HTR-8/SVneo (cell line): ENCODE data around the gene RAPGEF6.
A peak's percentile ranks its signal among the peaks of the same experiment; 100 is the strongest.
"Not testable (repeated sequence)": the region's sequence is repeated elsewhere in the genome, so short reads cannot be mapped to it uniquely, and the experiment has no call there.

ENCODE experiments used
- DNase-seq: peaks from one replicate; pipeline ENCODE4 v3.0.0; 2011; ENCODE audit warnings: low spot score, mixed read lengths; ENCODE audit not compliant: insufficient read length
- FAIRE-seq: peaks from 2 replicates; lab custom pipeline; 2011; peaks lifted over from hg19 to GRCh38; lab: Jason Lieb, UNC

Gene RAPGEF6

DNA sequence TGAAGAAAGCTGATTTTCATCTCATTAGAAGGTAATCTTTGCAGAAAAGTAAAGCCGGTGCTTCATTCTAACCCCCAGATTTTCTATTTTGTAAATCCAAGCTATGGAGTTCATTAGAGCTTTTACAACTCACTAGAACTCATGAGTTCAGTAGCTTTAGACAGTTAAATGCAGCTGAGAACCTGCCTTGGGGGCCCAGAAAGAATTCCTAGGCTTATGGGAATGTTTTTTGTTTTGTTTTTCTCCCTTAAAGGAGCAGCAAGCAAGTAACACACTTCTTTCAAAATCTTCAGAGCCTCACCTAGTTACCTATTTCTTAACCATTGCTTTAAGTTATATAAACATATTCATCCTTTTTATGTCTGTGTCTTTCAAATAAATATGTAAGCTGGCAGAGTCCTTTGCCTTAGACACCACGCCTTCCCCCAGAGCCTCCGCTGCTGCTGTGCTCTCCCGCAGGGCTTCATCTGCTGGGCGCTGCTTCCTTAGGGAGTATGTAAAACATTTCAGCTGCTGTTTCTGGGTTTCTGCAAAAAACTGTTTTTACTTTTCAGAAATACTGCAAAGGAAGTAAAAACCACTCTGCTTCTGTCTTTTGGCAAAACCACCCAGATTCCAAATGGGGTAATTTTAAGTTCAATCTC is 238.3 kb downstream of the RAPGEF6 start:
- no peak for FAIRE-seq
- DNase-seq = no peak

DNA sequence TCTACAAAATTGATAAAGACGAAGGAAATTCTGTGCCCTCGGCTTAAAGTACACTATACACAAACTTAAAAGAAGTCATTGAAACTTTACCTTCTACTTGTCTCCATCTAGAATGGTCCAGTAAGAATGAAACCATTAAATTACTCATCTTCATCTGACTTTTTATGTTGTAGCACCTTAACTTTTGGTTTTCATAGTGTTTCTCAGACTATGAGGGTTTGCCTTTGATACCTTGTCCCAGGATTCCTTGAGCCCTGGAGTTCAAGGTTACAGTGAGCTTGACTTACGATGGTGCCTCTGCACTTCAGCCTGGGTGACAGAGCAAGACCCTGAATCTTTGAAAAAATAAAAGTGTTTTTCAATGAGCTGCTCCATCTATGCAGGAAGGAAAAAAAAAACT is 239.0 kb downstream of the RAPGEF6 start:
- no peak for DNase-seq

DNA sequence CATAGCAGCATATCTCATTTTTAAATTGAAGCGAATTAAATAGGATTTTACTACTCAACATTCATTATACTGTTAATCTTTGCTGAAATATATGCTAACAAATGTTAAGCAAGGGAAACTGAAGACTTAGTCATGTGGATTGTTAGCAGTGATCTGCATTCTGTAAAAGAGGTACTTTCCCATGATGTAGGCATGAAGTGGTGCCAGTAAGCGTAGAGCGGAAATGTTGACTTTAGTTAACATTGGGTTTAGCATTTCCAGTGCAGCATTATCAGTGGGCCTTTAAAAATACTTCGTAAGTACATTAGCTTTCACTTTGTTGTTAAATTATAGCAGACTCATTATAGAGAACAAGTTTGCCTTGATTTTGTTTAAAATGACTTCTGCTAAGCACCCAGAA is 240.9 kb downstream of the RAPGEF6 start:
- FAIRE-seq = no peak

More for the DNA sequence above, 239.0 kb downstream of the RAPGEF6 start:
- FAIRE-seq = no peak

DNA sequence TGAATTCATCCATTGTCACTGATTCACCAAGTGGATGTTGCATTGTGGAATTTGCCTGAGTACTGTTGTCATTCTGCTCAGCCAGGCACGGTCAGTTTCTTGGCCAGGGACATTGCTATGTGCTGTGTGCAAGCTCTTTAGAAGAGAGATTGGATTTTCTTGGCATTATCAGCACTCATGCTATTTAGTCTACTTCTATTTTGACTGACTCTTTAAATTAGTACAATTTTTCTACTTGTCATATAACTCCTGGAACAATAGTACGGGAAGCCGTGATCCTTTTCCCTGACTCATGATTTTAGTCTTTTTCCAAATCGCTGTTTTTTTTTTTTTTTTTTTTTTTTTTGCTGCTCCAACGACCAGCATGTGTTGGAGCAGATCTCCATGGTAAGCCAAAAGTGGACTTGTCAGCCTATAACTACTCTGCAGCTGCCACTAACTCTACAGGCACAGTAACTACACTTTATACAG is 241.5 kb downstream of the RAPGEF6 start:
- no peak for FAIRE-seq
- DNase-seq = no peak

More for the DNA sequence above, 240.9 kb downstream of the RAPGEF6 start:
- no peak for DNase-seq

DNA sequence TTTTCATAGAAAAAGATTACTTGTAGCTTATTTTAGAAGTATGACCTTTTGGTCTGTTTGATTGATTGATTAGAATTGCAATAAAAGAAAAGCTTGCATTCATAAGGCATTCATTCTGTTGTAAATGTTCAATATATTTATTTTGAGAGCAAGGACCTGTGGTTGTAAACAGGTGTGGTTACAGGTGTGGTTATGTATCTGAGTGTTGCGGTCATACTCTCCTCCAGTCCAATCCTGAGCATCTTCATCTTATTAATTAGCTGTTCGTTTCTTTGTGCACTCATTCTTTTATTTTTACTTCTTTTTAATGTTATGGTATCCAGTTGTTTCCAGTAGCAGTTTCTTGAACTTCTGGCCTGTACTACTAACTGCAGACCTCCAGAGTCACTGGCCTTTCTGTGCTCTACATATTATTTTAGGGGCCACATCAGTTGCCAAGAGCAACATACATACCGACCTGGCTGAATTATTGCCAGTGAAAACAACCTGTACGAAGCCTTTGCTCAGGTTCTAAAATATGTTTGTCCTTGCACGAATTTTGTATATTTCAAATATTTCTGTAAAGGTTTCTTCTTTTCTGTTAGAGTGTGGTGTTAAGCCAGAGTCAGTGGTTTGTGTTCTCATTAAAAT is 242.4 kb downstream of the RAPGEF6 start:
- no peak for FAIRE-seq
- no peak for DNase-seq

DNA sequence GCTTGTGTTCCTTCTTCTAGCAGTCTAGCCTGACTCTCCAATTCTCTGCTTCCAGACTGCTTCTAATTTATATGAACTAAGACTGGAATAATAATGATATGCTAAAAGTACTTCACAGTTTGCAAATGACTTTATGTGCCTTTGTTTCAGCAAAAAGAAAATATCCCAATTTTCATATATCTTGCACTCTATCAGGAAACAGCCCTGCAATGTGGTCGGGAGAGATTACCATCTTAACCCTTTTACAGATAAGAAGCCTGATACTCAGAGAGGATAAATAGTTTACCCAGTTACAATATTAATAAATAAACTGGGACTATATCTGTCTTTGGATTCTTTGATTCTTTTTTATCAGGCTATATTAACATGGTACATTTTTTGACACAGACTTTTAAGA is 245.2 kb downstream of the RAPGEF6 start:
- FAIRE-seq = no peak

DNA sequence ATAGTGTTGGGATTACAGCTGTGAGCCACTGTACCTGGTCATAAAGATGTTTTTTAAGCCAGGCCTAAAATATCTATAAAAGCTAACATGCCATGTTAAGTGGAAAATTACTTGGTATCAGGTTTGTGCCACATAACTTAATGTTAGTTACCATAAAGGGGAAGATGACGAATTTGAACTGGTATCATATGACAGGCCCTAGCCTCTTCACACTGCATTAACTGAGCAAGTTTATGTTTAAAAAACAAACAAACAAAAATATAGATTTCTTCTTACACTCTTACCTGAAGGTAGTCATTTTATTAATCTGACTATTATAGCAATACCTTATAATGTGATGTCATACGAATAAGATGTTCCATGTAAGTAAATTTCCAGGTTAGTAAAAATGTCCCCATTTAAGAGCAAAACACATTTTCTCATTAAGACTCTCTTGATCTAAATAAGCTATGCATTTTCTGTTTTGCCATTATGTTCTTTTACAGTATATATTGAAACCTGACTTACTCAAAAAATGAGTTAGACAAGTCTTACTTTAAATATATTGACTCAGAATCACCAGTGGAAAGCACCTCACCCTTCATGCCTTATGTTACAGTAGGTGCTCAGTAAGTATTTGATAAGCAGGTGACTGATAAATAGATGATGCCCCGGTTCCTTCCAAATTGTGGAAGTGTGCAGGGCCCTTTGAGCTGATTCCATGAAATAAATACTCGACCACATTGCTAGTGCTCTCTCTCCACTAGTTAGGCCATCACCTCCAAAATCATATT is 245.7 kb downstream of the RAPGEF6 start:
- DNase-seq (no peak), FAIRE-seq (peak; percentile 26)

More for the DNA sequence above, 245.2 kb downstream of the RAPGEF6 start:
- no peak for DNase-seq

DNA sequence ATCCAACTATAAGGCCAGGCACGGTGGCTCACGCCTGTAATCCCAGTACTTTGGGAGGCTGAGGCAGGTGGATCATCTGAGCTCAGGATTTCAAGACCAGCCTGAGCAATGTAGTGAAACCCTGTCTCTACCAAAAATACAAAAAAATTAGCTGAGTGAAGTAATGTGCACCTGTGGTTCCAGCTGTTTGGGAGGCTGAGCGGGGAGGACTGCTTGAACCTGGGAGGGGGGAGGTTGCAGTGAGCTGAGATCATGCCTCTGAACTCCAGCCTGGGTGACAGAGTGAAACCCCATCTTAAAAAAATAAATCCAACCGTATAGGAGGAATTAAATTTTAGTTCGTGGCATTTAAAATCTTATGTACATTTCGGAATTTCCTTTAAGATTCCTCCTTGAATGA is 247.8 kb downstream of the RAPGEF6 start:
- DNase-seq = no peak
- FAIRE-seq = no peak

DNA sequence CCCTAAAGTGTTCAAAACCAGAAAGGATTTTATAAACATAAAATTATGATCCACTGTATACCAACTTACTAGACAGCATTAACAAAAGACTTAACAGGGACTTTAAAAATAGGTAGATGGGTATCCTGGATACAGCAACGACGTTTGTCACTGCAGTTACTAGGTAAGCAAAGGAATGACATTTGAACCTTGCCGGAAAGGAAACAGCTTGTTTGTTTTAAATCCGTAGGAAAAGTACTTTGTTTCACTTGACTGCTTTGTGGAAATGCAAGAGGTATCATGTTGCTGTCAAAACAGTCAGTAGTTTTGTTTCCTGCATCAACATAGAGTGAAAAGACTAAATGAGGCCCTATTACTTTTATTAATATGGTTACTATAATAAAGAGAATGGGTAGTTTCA is 248.2 kb downstream of the RAPGEF6 start:
- DNase-seq (no peak), FAIRE-seq (no peak)

DNA sequence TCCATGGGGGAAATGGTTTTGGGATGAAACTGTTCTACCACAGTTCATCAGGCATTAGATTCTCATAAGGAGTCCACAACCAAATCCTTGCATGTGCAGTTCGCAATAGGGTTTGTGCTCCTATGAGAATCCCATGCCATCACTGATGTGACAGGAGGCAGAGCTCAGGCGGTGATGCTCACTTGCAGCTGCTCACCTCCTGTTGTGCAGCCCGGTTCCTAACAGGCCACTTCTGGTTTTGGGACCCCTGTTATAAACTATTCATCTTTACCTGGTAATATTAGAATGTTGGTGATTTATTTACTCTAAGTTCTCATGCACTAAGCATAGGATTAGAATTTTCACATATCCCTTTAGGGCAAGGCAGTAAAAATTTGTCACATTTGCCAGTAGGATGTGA is 248.9 kb downstream of the RAPGEF6 start:
- DNase-seq = no peak
- no peak for FAIRE-seq

DNA sequence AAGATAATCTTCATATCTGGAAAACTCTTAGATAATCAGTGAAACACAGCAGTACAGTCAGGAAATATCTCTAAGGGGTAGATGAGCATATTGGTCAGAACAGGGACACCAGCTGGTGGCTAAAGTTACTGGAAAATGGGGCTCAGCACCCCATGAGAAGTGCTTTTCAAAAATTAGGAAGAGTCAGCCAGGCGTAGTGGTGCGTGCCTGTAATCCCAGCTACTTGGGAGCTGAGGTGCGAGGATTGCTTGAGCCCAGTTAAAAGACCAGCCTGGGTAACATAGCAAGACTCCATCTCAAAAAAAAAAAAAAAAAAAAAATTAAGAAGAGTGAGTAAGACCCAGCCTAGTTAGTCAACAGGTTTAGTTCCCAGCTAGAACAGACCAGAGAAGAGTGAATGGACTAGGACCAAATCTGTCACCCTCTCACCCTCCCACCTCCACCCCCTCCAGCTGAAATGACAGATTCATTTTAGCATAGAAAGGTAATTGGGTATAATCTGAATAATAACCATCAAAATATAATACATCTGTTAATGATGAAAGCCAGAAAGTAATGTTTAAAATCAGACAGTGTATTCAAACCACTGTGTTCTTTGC is 250.3 kb downstream of the RAPGEF6 start:
- DNase-seq = no peak

DNA sequence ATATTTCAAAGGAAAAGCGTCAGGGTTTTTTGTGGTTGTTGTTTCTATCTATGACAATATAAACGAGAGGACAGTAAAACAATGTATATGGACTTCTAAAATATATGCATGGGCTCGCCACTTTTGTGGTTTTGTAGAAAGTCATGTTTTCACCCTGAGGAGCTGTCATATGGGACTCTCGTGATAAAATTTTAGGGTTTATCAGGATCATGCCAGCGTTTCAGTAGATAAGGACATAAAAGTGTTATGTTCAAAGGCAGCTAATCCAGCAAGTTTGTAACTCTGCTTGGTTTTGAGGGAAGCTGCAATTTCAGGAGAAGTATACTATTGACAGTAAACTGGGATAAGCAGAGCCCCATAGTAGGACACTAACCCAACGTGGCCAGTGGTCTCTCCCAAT is 250.9 kb downstream of the RAPGEF6 start:
- no peak for FAIRE-seq

More for the DNA sequence above, 250.3 kb downstream of the RAPGEF6 start:
- FAIRE-seq = no peak

DNA sequence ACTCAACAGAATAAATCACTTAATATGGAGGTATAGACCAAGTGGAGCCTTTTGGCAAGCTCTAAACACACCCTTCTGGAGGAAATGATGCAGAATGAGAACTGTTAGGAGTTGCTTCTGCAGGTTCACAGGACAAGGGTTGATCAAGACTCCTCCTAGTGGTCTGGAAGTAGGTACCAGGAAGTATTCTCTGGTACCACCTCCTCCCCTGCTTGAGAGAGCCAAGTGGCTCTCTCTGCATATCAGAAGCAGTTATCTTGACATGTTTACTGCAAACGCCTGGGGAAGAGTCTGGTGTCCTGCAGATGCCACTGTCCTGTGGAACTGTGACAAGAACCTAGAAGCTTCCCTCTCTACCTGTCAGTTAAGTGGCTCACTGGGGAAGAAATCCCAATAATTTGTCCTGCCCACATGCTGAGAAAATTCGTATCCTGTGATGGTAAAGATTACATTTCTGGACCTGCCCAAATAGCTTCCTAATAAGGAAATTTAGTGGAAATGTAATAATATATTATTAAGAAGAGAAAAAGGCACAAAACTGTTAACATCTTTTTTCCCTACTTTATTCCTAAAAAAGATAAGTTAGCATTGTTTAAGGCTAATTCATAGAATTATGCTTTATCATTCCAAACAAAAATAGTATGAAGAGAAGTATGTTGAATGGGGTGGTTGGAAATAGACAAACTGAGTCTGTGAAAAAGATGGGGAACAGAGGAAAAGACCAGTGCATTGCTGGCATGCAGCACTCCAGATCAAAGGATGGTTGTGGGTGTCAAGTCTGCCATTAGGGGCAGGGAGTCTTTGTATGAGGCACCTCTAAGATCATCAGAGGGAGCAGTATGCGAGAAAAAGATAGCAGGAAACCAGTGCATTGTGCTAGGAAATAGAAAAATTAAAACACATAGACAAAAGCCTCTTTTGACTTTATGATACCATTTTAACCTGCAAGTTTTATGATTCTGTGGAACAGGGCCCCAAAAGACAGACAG is 252.3 kb downstream of the RAPGEF6 start:
- DNase-seq (peak; percentile 61), FAIRE-seq (no peak)

More for the DNA sequence above, 250.9 kb downstream of the RAPGEF6 start:
- DNase-seq = no peak

DNA sequence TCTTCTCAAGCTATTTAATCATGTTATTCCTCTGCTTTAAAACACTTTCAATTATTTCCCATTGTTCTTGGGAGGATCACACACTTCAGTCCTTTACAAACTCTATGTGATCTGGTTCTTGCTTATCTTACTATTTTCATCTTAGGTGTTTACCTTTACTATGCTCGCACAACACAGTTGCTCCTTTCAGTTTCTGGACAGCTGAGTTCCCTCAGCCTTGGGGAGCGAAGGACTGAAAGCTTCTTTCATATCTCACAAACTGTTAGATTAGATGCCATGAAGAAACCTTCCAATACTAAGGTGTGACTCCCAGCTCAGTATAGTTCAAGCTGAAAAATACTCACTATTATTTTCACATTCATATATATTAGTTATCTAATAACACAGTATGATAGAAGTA is 253.3 kb downstream of the RAPGEF6 start:
- DNase-seq = no peak
- no peak for FAIRE-seq

DNA sequence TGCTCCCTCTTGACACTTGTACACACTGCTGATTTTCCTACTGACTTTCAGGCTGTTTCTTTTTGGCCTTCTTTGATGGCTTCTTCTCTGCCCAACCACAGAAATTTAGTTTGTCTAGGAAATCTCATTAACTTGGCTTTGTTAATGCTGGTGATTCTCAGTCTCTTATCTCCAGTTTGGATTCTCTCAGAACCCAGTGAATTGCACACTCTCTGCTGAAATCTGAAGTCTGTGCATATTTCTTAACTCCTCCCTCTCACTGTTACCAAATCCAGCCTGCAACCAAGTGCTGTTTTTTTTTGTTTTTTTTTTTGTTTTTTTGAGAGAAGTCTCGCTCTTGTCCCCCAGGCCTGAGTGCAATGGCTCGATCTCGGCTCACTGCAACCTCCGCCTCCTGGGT is 254.0 kb downstream of the RAPGEF6 start:
- no peak for DNase-seq
- FAIRE-seq = no peak

DNA sequence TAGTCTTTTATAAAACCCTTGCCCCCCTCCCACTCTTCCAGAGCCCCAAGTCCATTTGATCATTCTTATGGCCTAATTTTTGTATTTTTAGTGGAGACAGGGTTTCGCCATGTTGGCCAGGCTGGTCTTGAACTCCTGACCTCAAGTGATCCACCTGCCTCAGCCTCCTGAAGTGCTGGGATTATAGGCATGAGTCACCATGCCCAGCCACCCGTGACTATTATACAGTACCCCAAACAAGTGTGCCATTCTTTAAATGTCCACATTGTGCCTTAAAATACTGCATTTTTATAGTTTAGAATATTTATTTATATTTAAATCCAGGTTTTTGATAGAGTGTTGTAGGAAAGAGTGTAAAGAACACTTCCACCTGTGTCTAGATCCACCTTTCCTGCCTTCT is 254.8 kb downstream of the RAPGEF6 start:
- not testable (repeated sequence) for DNase-seq, FAIRE-seq

DNA sequence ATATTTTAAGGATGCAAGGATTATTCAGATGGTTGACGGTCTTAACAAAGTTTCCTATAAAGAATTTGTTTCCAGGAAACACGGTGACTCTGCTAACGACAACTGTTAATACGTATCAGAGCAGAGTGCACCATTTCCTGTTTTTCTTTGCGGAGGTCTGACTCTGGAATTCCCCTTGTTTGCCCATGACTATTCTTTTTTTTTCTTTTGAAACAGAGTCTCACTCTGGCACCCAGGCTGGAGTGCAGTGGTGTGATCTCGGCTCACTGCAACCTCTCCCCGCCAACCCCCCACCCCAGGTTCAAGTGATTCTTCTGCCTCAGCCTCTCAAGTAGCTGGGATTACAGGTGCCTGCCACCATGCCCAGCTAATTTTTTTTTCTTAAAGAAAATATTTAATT is 255.3 kb downstream of the RAPGEF6 start:
- peak; percentile 30 for DNase-seq
- no peak for FAIRE-seq

DNA sequence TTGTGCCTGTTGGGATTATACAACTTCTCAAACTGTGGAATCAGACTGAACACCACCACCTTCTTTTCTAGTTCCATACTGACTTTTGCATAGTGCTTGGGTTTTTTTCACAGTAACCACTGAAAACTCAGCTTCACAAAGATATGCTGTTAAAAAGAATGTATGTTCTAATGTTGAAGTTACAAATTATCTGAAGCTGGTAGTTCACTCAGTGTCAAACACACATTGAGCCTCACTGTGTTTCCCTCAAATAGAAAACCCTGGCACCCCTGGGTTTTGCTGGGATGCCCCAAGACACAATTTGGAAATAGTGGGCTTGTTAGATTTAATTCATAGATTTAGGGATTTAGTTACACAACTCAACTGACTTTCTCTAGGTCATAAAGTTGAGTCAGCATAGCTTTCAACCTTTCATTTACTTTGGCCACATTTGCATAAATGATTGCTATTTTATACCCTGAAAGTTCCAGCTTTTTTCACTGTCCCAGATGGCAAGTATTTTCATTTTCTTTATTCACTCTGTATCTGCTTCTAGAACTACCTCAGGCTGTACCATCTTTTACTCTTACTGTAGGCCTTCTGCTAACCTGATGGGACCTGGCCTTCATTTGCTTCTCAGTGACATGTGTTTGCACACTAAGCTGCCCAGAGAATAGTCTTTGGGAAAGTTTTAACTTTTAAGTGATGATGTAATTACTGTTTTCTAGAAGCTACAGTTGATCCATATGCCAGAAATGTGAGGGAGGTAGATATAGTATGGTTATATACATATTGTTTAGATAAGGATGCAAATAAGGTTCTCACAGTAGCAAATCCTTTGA is 256.1 kb downstream of the RAPGEF6 start:
- DNase-seq (no peak), FAIRE-seq (no peak)
